ENCODE results near the gene SMC5.

- TF ChIP-seq BCL3 (CRISPR knock-in tag; IDR thresholded peaks at IDR 0.05) (no peak), ZNF274 (CRISPR knock-in tag; IDR thresholded peaks at IDR 0.05) (no peak), RFX3 (CRISPR knock-in tag; IDR thresholded peaks at IDR 0.05) (no peak), REST (IDR thresholded peaks at IDR 0.05; ENCODE audit: borderline replicate concordance in 1 of 2, low read depth in 1 of 2, low read length in 2 of 2) (no peak), GTF2F1 (IDR thresholded peaks at IDR 0.05; ENCODE audit: low read length) (no peak), HNF4A (CRISPR knock-in tag; IDR thresholded peaks at IDR 0.05) (no peak), GABPA (IDR thresholded peaks at IDR 0.05; ENCODE audit: low read depth, low read length) (no peak), GABPA (CRISPR knock-in tag; IDR thresholded peaks at IDR 0.05; ENCODE audit: low read depth) (no peak), U2AF2 (IDR thresholded peaks at IDR 0.05; ENCODE audit: low read depth, low read length) (no peak)
These were observed 27.3 kb downstream of the SMC5 start for GRCh38 chr9:70285981-70286598.

Data from HepG2 (cell line).